Lower leg skin (tissue), 3 donors: Measurements from ENCODE around the gene IDE.

Experiments
- CTCF ChIP-seq, 3 donors: fragments of 450-650 bp; IDR thresholded peaks; one replicate each; pipeline ENCODE4 v1.5.1; 2016; ENCODE audit warnings: antibody characterized with exemption in 3 of 3, mild to moderate bottlenecking in 3 of 3, moderate library complexity in 2 of 3
- POLR2A ChIP-seq, 2 donors: fragments of 450-650 bp; IDR thresholded peaks; one replicate each; pipeline ENCODE4 v1.6.1; 2016 to 2017; ENCODE audit warnings: antibody characterized with exemption in 2 of 2, mild to moderate bottlenecking in 1 of 2, moderate library complexity in 1 of 2

GRCh38 chr10:92573798-92574547 lies at the start of gene IDE:
- no peak for TF ChIP-seq POLR2A (IDR thresholded peaks at IDR 0.05)
- peak in 1 of 3 donors; percentile 45 for TF ChIP-seq CTCF (IDR thresholded peaks at IDR 0.05)
